IgD-negative memory B cell (primary cell): ENCODE measurements around the gene MAML2. TPM values are rescaled to one million over a fixed set of nuclear protein-coding genes. Genes with fewer than 3 reads are reported as not detected.
"Not testable (repeated sequence)": the region's sequence is repeated elsewhere in the genome, so short reads cannot be mapped to it uniquely, and the experiment has no call there.

Experiments
- H3K27ac Mint-ChIP-seq, 3 donors: one replicate each; pipeline ENCODE4 v1.8.0; 2020 to 2022; ENCODE audit warnings: mild to moderate bottlenecking in 3 of 3, mixed read lengths in 3 of 3, moderate library complexity in 1 of 3
- H3K27me3 Mint-ChIP-seq: one replicate; pipeline ENCODE4 v1.8.0; 2021; ENCODE audit warnings: mixed read lengths
- H3K36me3 Mint-ChIP-seq: one replicate; pipeline ENCODE4 v1.8.0; 2020; ENCODE audit warnings: mild to moderate bottlenecking, mixed read lengths
- H3K4me1 Mint-ChIP-seq, 3 donors: one replicate each; pipeline ENCODE4 v1.8.0; 2020 to 2022; ENCODE audit warnings: mixed read lengths in 3 of 3, mild to moderate bottlenecking in 1 of 3
- H3K4me3 Mint-ChIP-seq, 4 donors: one replicate each; pipeline ENCODE4 v1.8.0; 2020 to 2022; ENCODE audit warnings: mild to moderate bottlenecking in 4 of 4, mixed read lengths in 4 of 4, moderate library complexity in 3 of 4
- H3K9me3 Mint-ChIP-seq, 3 donors: one replicate each; pipeline ENCODE4 v1.8.0; 2020 to 2021; ENCODE audit warnings: mixed read lengths in 3 of 3, mild to moderate bottlenecking in 1 of 3
- polyA plus RNA-seq: library from polyadenylated mRNA; unstranded; fragments of 300-500 nt; fragmentation: Illumina TruSeq; gene quantifications from one replicate; pipeline ENCODE4 v1.2.3, GENCODE V29; 2021

MAML2 gene
- polyA plus RNA-seq, 1 donor from 2014 or later, result 9.3 TPM

DNA sequence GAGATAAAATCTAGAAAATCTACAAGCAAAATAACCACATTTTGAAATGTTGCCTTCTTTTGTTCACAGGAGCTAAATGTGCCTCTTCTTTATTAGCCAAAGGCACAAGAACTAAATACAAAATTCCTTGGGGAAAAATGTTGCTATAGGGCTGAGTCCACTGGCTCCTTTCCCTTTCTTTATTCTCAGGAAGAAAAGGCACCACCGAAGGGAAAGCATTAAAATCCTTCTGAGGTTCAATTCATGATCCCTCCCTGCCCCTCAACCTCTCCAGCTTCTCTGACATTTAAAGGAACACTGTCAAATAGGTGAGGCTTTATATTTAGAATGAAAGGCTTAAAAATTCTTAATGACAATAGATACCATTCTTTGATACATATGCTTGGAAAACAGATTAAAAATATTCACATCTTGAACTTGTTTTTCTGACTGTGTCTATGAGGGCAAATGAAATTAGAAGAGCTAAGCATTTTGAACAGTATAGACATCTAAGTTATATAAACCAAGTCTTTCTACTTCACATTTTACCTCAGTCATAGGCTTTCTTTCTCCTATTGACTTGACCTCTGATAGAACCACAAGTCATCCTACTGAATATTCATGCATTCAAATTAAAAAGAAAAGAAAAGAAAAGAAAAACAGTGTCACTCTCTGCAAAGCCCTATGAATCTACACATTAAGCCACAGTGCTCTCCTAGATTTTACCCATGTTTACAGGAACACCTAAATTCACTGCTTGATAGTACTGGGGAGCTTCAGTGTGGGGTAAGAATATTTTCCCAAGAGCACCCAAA lies 148.2 kb downstream of the MAML2 start:
- Mint-ChIP-seq H3K4me1 (peaks cover 49 to 64% (median 54%) of the 10 kb centered on the region in 3 donors), H3K4me3 (peak overlapping the region in 2 of 4 donors; percentile 56 to 86), H3K27me3 (peaks cover 4% of the 10 kb centered on the region), H3K36me3 (peaks cover 3% of the 10 kb centered on the region), H3K9me3 (no peaks in the 10 kb centered on the region), H3K27ac (peak overlapping the region in 2 of 3 donors; percentile 3 to 79)

DNA sequence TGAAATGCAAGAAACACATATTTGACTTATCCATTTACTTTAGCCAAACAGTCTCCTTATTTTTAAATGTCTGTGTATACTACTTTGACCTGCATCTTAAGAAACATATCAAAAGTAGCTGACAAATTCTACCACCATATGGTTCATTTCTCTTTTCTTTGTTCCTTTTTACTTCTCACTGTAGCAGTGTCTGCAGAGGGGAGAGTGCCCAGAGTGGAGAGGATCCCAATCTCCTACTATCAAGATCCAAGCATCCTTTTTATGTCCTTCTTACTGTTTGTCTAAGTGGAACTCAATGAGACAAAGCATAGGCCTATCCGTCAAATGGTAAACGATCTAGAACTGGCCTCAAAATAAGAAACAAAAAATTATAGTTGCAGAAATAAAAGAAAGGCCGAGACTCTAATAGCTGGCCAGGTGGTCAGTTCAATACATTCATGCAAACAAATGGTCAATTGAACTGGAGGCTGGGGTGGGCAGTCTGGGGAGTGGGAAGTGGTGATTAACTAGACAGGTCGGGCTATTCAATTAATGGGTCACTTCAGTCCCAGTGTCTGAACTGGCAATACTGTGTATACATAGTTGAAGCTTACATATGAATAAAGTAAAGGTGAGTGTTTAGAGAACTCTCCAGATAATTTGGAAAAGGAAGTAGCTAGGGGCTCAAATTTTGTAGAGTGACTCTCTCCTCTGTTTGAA lies 149.1 kb downstream of the MAML2 start:
- Mint-ChIP-seq H3K27ac (peak overlapping the region in 2 of 3 donors; percentile 3 to 79), H3K9me3 (no peaks in the 10 kb centered on the region), H3K27me3 (peaks cover 4% of the 10 kb centered on the region), H3K4me3 (peak overlapping the region; percentile 4 to 86 (median 42)), H3K4me1 (peaks cover 54 to 69% (median 58%) of the 10 kb centered on the region in 3 donors), H3K36me3 (peaks cover 3% of the 10 kb centered on the region)

- Mint-ChIP-seq H3K4me1 (peaks cover 47 to 65% (median 56%) of the 10 kb centered on the region in 3 donors), H3K36me3 (peaks cover 3% of the 10 kb centered on the region), H3K27ac (no peak overlapping the region), H3K4me3 (no peak overlapping the region), H3K27me3 (peaks cover 2% of the 10 kb centered on the region), H3K9me3 (no peaks in the 10 kb centered on the region)
Observed at GRCh38 chr11:96191752-96192151, 151.2 kb downstream of the MAML2 start.

- H3K27ac Mint-ChIP-seq, result peak overlapping the region in 1 of 3 donors; percentile 63
- H3K4me3 Mint-ChIP-seq, result peak overlapping the region in 2 of 4 donors; percentile 29 to 83
- peaks cover 3% of the 10 kb centered on the region for H3K36me3 Mint-ChIP-seq
- H3K27me3 Mint-ChIP-seq, result peaks cover 2% of the 10 kb centered on the region
- H3K4me1 Mint-ChIP-seq, result peaks cover 49 to 61% (median 52%) of the 10 kb centered on the region in 3 donors
- H3K9me3 Mint-ChIP-seq, result no peaks in the 10 kb centered on the region
Observed at GRCh38 chr11:96189351-96189750, 153.6 kb downstream of the MAML2 start.

- H3K4me3 Mint-ChIP-seq, result peak overlapping the region in 3 of 4 donors; percentile 29 to 83 (median 35)
- peaks cover 41 to 51% (median 43%) of the 10 kb centered on the region in 3 donors for H3K4me1 Mint-ChIP-seq
- H3K36me3 Mint-ChIP-seq, result peaks cover 3% of the 10 kb centered on the region
- peaks cover 2% of the 10 kb centered on the region for H3K27me3 Mint-ChIP-seq
- peak overlapping the region in 1 of 3 donors; percentile 40 for H3K27ac Mint-ChIP-seq
- H3K9me3 Mint-ChIP-seq, result no peaks in the 10 kb centered on the region
Observed at GRCh38 chr11:96188243-96189006, 154.6 kb downstream of the MAML2 start.

DNA sequence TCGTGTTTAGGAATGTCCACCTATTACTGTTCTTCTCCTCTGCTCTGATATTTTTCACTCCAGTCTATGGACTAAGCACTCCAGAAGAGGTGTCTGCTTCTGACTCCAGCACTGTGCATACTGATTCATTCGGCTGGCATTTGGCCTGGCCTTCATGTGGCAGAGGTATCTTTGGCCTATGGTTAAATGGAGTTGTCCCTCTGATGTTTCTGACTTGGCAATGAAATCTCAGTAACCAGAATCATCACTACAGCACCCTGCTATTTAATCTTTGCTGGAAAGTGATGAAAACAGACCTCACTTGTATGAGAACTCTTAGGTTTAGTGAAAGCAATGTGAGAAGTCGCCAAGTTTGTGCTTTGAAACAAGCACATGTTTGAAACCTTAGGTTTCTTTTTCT lies 155.2 kb downstream of the MAML2 start:
- Mint-ChIP-seq H3K4me1 (peaks cover 40 to 49% (median 42%) of the 10 kb centered on the region in 3 donors), H3K27me3 (peaks cover 2% of the 10 kb centered on the region), H3K9me3 (no peaks in the 10 kb centered on the region), H3K27ac (no peak overlapping the region), H3K36me3 (peaks cover 3% of the 10 kb centered on the region), H3K4me3 (no peak overlapping the region)

DNA sequence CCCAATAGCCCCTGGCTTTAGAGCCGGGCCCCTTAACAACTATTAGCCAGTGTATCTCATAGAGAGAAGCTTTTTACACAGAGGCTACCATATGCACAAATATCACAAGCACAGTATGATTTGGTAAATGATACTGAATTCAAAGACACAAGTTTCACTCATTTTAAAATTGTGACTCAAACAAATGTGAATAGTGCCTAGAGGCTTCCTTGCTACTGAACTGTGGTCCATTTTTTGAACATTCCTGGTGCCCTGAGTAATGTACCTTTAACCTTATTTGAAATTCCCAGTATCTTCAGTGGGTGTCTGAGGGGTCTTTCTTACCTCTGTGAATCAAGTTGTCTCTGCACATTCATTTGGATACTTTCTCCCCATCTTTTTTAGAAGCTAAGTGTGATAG lies 156.2 kb downstream of the MAML2 start:
- H3K4me3 Mint-ChIP-seq, result no peak overlapping the region
- H3K9me3 Mint-ChIP-seq, result no peaks in the 10 kb centered on the region
- H3K27ac Mint-ChIP-seq, result no peak overlapping the region
- peaks cover 35 to 49% (median 40%) of the 10 kb centered on the region in 3 donors for H3K4me1 Mint-ChIP-seq
- peaks cover 2% of the 10 kb centered on the region for H3K27me3 Mint-ChIP-seq
- H3K36me3 Mint-ChIP-seq, result peaks cover 5% of the 10 kb centered on the region

DNA sequence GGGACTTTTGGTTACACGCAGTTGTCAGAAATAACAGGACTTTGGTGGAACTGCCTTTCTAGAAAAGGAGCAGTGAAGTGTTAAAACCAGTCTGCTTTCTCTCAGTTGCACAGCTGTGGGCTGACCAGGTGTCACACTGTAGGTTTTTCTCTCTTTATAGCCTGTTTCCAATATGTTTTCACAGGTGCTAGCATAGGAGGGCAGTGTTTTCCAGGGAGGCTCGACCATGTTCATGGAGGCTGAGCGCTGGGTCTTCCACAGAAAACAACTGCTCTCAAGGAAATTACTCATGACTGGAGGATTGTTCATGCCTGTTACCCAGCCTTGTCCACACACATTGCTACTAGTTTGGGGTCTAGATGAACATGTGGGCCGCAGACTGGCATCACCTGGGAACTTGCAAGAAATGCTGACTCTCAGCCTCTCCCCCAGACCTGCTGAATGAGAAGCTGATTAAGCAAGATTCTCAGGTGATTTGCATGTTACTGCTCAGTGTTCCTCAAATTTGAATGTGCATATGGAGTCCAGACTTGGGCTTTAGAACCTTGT lies 157.7 kb downstream of the MAML2 start:
- Mint-ChIP-seq H3K4me3 (peak overlapping the region; percentile 8 to 88 (median 24)), H3K36me3 (peaks cover 5% of the 10 kb centered on the region), H3K27ac (peak overlapping the region; percentile 28 to 64 (median 61)), H3K4me1 (peaks cover 33 to 49% (median 41%) of the 10 kb centered on the region in 3 donors), H3K9me3 (no peaks in the 10 kb centered on the region), H3K27me3 (peaks cover 2% of the 10 kb centered on the region)

DNA sequence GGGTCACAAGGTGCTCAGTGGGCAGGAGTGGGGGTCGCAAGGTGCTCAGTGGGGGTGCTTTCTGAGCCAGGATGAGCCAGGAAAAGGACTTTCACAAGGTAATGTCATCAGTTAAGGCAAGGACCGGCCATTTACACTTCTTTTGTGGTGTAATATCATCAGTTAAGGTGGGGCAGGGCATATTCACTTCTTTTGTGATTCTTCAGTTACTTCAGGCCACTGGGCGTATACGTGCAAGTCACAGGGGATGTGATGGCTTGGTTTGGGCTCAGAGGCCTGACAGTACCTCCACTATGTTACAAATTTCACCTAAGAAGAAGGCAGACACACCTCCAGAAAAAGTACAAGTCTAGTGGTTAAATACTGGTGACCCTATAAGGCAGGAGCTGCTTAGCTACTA lies 162.1 kb downstream of the MAML2 start:
- not testable (repeated sequence) for H3K27me3 Mint-ChIP-seq, H3K9me3 Mint-ChIP-seq, H3K4me3 Mint-ChIP-seq, H3K36me3 Mint-ChIP-seq
- Mint-ChIP-seq H3K27ac (peak overlapping the region in 1 of 3 donors; percentile 15), H3K4me1 (peaks cover 22 to 28% (median 23%) of the 10 kb centered on the region in 3 donors)

DNA sequence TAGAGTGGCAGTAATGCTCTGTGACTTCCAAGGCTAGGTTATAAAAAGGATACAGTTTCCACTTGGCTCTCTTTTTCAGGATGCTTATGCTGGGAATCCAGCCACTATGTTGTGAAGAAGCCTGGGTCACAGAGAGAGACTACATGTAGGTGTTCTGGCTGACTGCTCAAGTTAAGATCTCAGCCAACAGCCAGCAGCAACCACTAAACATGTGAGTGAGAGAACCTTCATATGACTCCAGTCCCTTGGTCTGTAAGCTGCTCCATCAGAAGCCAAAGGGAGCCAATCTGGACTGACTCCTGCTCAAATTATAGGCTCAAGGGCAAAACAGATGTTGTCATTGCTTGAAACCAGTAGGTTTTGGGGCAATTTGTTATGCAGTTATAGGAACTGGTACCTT lies 162.7 kb downstream of the MAML2 start:
- Mint-ChIP-seq H3K4me1 (peaks cover 16 to 22% (median 17%) of the 10 kb centered on the region in 3 donors), H3K27ac (no peak overlapping the region), H3K36me3 (peaks cover 4% of the 10 kb centered on the region), H3K27me3 (peaks cover 1% of the 10 kb centered on the region), H3K4me3 (no peak overlapping the region), H3K9me3 (no peaks in the 10 kb centered on the region)

DNA sequence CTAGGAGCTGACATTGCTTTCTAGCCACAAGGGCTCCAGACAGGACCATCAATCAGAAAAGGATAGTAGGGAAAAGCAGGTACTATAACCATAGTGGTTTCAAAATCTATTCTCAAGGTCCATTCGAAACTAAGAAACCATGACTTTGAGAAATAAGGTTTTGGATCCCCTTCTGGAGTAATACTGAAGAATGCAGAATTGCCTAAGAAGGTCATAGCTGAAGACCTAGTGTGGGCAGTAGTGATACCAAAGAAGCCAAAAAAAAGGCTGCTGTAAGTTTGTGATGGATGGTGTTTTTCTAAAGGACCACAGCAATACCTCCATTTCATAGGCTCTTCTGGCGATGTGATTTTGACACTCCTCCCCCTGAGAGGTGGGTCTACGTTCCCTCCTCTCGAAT lies 163.1 kb downstream of the MAML2 start:
- H3K4me3 Mint-ChIP-seq, result no peak overlapping the region
- peak overlapping the region in 1 of 3 donors; percentile 63 for H3K27ac Mint-ChIP-seq
- no peaks in the 10 kb centered on the region for H3K27me3 Mint-ChIP-seq
- H3K9me3 Mint-ChIP-seq, result no peaks in the 10 kb centered on the region
- H3K4me1 Mint-ChIP-seq, result peaks cover 12 to 17% (median 13%) of the 10 kb centered on the region in 3 donors
- peaks cover 4% of the 10 kb centered on the region for H3K36me3 Mint-ChIP-seq

- Mint-ChIP-seq H3K27ac (peak overlapping the region in 1 of 3 donors; percentile 63), H3K9me3 (no peaks in the 10 kb centered on the region), H3K27me3 (no peaks in the 10 kb centered on the region), H3K4me3 (no peak overlapping the region), H3K4me1 (peaks cover 9 to 16% (median 11%) of the 10 kb centered on the region in 3 donors), H3K36me3 (peaks cover 2% of the 10 kb centered on the region)
Observed at GRCh38 chr11:96178887-96179279, 164.1 kb downstream of the MAML2 start.

DNA sequence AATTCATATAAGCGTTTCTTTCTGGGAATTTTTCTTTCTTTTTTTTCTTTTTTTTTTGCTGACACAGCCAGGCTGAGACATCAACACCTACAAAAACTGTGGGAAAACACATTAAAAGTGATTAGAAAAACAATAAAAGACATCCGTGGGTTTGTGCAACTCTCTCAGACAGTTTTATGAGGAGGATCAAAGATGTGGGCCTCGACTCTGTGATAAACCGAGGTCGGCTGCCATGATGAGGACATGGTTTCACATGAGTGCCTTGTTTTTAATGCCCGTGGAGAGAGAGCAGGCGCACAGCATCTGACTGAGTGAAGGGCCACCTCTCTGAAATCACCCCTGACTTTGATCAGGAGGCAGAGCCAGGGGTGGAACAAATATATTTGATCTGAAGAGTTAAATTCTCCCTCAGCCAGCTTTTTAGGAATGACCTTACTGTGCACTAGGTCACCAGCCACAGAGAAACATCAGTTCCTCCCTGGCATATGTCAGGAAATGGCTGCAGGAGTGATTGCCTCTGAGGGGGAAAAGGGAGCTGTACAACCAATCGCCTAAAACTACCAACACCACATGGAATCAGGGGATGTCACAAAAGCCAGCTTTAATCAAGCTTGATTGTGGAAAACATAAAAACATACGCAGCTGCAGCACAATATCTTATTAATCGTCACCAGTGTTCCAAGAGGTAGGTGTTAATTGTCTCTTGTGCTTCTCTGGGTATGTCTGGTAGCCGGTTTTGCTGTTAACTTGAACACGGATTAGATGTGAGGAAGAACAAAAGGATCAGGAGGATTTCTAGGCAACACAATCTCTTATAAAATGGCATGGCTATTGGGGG lies 164.7 kb downstream of the MAML2 start:
- Mint-ChIP-seq H3K4me1 (peaks cover 11 to 22% (median 17%) of the 10 kb centered on the region in 3 donors), H3K9me3 (no peaks in the 10 kb centered on the region), H3K27me3 (no peaks in the 10 kb centered on the region), H3K27ac (no peak overlapping the region), H3K4me3 (no peak overlapping the region), H3K36me3 (peaks cover 2% of the 10 kb centered on the region)

DNA sequence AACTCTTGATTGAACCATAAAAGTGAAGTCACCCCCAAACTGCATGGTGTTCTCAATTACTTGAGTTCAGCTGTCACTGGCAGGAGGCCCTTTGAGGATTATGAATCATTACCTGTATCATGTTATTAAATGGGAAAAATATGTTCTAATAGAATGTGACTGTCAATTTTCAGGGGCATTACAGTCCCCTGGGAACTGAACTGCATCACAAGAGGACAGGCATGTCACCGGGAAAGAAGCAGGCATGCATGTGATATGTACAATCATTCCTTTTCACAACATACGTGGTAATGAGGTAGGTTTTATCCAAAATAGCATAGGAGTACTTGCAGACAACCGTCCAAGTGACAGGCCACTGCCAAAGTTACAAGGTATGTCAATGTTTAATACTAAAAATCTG lies 165.8 kb downstream of the MAML2 start:
- H3K36me3 Mint-ChIP-seq, result no peaks in the 10 kb centered on the region
- H3K27ac Mint-ChIP-seq, result no peak overlapping the region
- peaks cover 17 to 27% (median 22%) of the 10 kb centered on the region in 3 donors for H3K4me1 Mint-ChIP-seq
- no peak overlapping the region for H3K4me3 Mint-ChIP-seq
- no peaks in the 10 kb centered on the region for H3K27me3 Mint-ChIP-seq
- no peaks in the 10 kb centered on the region for H3K9me3 Mint-ChIP-seq
